Fibroblast of mammary gland (primary cell): ENCODE results near the gene FAM227B.

ENCODE experiments used
- DNase-seq: peaks from one replicate; pipeline ENCODE4 v3.0.0-alpha.2; 2010; ENCODE audit warnings: low read depth
- H3K4me3 ChIP-seq: 2 replicates; pipeline ENCODE4 v1.5.1; 2011; ENCODE audit warnings: low read depth, mild to moderate bottlenecking, low read length, moderate library complexity; ENCODE audit not compliant: control insufficient read depth
- CTCF ChIP-seq: conservative IDR thresholded peaks from 2 replicates; pipeline ENCODE4 v1.5.1; 2011; ENCODE audit warnings: low read depth, low read length, inconsistent platforms; ENCODE audit not compliant: control insufficient read depth, insufficient read depth

FAM227B gene

GRCh38 chr15:49435174-49435573 is 185.4 kb downstream of the FAM227B start:
- no peak for DNase-seq
- no peak overlapping the region for H3K4me3 ChIP-seq
- TF ChIP-seq CTCF = no peak

GRCh38 chr15:49430046-49430445 is 190.6 kb downstream of the FAM227B start:
- no peak for TF ChIP-seq CTCF

GRCh38 chr15:49428409-49429095 is 192.1 kb downstream of the FAM227B start:
- TF ChIP-seq CTCF = no peak
- H3K4me3 ChIP-seq = peak overlapping the region; percentile 18
- peak; percentile 84 for DNase-seq

More at GRCh38 chr15:49430046-49430445, 190.6 kb downstream of the FAM227B start:
- DNase-seq = no peak
- H3K4me3 ChIP-seq = no peak overlapping the region

- no peak for TF ChIP-seq CTCF
- DNase-seq = no peak
- H3K4me3 ChIP-seq = no peak overlapping the region
These were observed 193.2 kb downstream of the FAM227B start for GRCh38 chr15:49427372-49427771.

GRCh38 chr15:49424954-49425353 is 195.7 kb downstream of the FAM227B start:
- peak; percentile 53 for DNase-seq
- H3K4me3 ChIP-seq = peak overlapping the region; percentile 74
- TF ChIP-seq CTCF = no peak

- peak; percentile 56 for DNase-seq
- no peak for TF ChIP-seq CTCF
- peak overlapping the region; percentile 74 for H3K4me3 ChIP-seq
These were observed 196.6 kb downstream of the FAM227B start for GRCh38 chr15:49423901-49424550.
